GM23338 (cell line): Measurements from ENCODE around the gene ACTR2. TPM values are rescaled to one million over a fixed set of nuclear protein-coding genes. Genes with fewer than 3 reads are reported as not detected.

Source experiments
- CREB1 ChIP-seq: fragments of 250-450 bp; sonication (Bioruptor Pico); IDR thresholded peaks from 2 replicates; pipeline ENCODE4 v1.5.0; 2020; ENCODE audit warnings: low read depth, mild to moderate bottlenecking, moderate library complexity
- EZH2 ChIP-seq: fragments of 200-600 bp; sonication (generic); IDR thresholded peaks from one replicate; pipeline ENCODE4 v1.8.0; 2017; ENCODE audit warnings: antibody characterized with exemption, mild to moderate bottlenecking, low read depth; ENCODE audit not compliant: unreplicated experiment
- EZH2phosphoT487 ChIP-seq: fragments of 200-600 bp; sonication (generic); IDR thresholded peaks from one replicate; pipeline ENCODE4 v1.8.1; 2018; ENCODE audit warnings: antibody characterized with exemption; ENCODE audit not compliant: unreplicated experiment
- NANOG ChIP-seq: IDR thresholded peaks from 2 replicates; pipeline ENCODE4 v1.6.1; 2016; ENCODE audit warnings: antibody characterized with exemption, borderline replicate concordance
- POLR2AphosphoS5 ChIP-seq: IDR thresholded peaks from 2 replicates; pipeline ENCODE4 v1.6.1; 2016; ENCODE audit warnings: antibody characterized with exemption, low read depth
- REST ChIP-seq: IDR thresholded peaks from one replicate; pipeline ENCODE4 v1.6.1; 2018; ENCODE audit warnings: antibody characterized with exemption; ENCODE audit not compliant: unreplicated experiment
- STAT1 ChIP-seq: IDR thresholded peaks from one replicate; pipeline ENCODE4 v1.6.1; 2016; ENCODE audit warnings: antibody characterized with exemption; ENCODE audit not compliant: unreplicated experiment
- ZNF114 ChIP-seq: fragments of 250-450 bp; sonication (Bioruptor Pico); IDR thresholded peaks from 2 replicates; pipeline ENCODE4 v1.5.0; 2020; ENCODE audit warnings: mild to moderate bottlenecking, moderate library complexity
- polyA plus RNA-seq: library from polyadenylated mRNA; unstranded; fragments of >200 nt; fragmentation: Nextera tagmentation; extraction: Ambion mirVana; gene quantifications from 2 replicates; pipeline ENCODE4 v1.2.1, GENCODE V29; 2016
- total RNA-seq: library from RNA; depleted of rRNA; stranded (reverse); fragments of >200 nt; shearing (Covaris generic); gene quantifications from 2 replicates; pipeline ENCODE4 v1.2.3, GENCODE V29; 2014
- TF ChIP-seq, protein P1 (sequence below): fragments of 250-450 bp; sonication (Bioruptor Pico); IDR thresholded peaks from 2 replicates; pipeline ENCODE4 v1.5.0; 2020; ENCODE audit warnings: mild to moderate bottlenecking, moderate library complexity

Gene ACTR2
- total and polyA plus RNA-seq, 2 experiments from 2014 or later, result 73.6 to 87.6 TPM

GRCh38 chr2:65231121-65231520 lies 3.5 kb downstream of the ACTR2 start (continued):
- TF ChIP-seq, protein P1, sequence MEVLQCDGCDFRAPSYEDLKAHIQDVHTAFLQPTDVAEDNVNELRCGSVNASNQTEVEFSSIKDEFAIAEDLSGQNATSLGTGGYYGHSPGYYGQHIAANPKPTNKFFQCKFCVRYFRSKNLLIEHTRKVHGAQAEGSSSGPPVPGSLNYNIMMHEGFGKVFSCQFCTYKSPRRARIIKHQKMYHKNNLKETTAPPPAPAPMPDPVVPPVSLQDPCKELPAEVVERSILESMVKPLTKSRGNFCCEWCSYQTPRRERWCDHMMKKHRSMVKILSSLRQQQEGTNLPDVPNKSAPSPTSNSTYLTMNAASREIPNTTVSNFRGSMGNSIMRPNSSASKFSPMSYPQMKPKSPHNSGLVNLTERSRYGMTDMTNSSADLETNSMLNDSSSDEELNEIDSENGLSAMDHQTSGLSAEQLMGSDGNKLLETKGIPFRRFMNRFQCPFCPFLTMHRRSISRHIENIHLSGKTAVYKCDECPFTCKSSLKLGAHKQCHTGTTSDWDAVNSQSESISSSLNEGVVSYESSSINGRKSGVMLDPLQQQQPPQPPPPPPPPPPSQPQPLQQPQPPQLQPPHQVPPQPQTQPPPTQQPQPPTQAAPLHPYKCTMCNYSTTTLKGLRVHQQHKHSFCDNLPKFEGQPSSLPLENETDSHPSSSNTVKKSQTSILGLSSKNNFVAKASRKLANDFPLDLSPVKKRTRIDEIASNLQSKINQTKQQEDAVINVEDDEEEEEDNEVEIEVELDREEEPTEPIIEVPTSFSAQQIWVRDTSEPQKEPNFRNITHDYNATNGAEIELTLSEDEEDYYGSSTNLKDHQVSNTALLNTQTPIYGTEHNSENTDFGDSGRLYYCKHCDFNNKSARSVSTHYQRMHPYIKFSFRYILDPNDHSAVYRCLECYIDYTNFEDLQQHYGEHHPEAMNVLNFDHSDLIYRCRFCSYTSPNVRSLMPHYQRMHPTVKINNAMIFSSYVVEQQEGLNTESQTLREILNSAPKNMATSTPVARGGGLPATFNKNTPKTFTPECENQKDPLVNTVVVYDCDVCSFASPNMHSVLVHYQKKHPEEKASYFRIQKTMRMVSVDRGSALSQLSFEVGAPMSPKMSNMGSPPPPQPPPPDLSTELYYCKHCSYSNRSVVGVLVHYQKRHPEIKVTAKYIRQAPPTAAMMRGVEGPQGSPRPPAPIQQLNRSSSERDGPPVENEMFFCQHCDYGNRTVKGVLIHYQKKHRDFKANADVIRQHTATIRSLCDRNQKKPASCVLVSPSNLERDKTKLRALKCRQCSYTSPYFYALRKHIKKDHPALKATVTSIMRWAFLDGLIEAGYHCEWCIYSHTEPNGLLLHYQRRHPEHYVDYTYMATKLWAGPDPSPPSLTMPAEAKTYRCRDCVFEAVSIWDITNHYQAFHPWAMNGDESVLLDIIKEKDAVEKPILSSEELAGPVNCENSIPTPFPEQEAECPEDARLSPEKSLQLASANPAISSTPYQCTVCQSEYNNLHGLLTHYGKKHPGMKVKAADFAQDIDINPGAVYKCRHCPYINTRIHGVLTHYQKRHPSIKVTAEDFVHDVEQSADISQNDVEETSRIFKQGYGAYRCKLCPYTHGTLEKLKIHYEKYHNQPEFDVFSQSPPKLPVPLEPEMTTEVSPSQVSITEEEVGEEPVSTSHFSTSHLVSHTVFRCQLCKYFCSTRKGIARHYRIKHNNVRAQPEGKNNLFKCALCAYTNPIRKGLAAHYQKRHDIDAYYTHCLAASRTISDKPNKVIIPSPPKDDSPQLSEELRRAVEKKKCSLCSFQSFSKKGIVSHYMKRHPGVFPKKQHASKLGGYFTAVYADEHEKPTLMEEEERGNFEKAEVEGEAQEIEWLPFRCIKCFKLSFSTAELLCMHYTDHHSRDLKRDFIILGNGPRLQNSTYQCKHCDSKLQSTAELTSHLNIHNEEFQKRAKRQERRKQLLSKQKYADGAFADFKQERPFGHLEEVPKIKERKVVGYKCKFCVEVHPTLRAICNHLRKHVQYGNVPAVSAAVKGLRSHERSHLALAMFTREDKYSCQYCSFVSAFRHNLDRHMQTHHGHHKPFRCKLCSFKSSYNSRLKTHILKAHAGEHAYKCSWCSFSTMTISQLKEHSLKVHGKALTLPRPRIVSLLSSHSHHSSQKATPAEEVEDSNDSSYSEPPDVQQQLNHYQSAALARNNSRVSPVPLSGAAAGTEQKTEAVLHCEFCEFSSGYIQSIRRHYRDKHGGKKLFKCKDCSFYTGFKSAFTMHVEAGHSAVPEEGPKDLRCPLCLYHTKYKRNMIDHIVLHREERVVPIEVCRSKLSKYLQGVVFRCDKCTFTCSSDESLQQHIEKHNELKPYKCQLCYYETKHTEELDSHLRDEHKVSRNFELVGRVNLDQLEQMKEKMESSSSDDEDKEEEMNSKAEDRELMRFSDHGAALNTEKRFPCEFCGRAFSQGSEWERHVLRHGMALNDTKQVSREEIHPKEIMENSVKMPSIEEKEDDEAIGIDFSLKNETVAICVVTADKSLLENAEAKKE (CRISPR knock-in tag), result no peak
- TF ChIP-seq CREB1 (CRISPR knock-in tag) (no peak), NANOG (no peak), POLR2AphosphoS5 (no peak), EZH2 (no peak), EZH2phosphoT487 (no peak), ZNF114 (CRISPR knock-in tag) (no peak), STAT1 (no peak), REST (no peak)
